GM19240 (cell line): ENCODE results near the gene CCNJ.
A peak's percentile ranks its signal among the peaks of the same experiment; 100 is the strongest.

Source experiments
- DNase-seq: peaks from one replicate; pipeline ENCODE4 v3.0.0; 2011; ENCODE audit warnings: low spot score; ENCODE audit not compliant: insufficient read length

Gene CCNJ

DNA sequence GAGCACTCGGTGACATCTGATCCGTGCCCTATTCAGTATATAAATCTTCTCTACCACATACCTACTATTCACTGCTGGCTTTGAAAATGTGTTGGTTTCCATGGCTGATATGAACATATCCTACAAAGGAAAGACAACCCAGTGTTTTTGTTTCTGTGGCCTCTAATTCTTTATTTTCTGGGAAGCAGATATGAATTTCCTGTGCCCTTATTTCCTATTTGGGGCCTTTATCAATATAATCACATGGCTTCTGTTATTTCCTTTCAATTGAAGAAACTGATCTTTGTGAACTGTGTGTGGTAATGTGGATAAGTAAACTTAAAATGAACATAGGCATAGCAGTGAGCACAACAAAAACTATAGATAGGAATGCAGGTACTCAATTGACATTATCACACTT, 10.6 kb downstream of the CCNJ start:
- no peak for DNase-seq

DNA sequence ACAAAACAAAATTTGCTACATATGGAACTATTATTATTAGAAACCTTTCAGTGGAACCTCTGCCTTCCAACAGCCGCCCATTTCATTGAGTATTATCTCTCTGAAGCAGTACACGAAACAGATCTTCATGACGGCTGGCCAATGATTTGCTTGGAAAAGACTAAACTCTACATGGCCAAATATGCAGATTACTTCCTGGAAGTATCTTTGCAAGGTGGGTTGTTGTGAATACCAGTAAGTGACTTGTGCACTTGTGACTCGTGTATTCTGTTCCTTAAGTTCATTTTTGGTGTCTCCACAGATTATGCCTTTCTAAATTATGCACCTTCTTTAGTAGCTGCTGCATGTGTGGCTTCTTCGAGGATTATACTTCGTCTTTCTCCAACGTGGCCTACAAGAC, 13.4 kb downstream of the CCNJ start:
- DNase-seq = no peak

DNA sequence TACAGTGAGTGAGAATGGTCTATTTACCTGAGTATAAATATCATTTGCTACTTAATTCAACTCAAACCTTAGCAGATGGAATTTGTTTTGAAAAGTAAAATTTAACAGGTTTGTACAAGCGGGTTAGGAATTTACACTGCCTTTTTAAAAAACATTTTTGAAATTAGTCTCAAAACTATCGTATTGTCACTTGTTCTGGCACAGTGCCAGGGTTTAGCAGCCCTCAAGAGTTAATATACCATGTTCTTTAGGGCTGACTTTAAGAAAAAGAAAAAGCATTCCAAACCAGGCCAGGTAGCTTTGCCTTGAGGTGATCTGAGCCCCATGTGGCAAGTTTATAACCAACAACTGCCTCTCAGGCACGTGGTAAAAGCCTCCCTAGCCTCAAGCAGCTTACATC, 17.8 kb downstream of the CCNJ start:
- DNase-seq = no peak

DNA sequence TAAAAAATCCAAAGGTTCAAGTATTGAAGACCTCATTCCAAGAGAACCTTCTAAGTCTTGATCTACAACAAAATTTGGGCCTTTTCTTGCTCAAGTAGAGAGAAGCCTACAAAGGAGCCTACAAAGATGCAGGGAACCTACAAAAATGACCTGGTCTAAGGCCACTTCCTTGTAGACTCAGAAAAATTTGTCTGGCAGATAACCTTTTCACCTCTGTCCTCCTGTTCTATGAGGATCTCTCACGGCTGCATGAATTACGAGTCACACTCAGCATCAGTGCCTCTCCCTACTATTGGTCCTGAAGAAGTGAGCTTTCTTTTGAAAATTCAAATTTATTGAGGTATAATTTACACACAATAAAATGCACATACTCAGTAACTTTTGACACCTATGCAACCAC, 29.3 kb downstream of the CCNJ start:
- DNase-seq = no peak

DNA sequence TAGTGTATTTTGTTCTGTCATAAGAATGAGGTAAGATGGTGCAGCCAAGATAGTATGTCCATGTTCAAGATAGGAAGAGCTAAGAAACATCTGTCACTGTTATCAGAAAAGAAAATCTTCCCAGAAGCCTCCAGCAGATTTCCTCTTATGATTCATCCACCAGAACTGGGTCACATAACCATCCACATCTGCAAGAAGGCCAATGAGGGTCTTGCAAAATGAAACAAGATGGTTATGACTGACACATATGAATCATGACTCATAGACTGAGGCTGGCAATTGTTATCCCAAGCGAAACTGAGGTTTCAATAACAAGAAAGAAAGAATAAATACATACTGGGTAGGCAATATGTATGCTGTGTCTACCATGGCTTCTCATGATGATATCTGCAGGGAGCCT, 30.3 kb downstream of the CCNJ start:
- no peak for DNase-seq

DNA sequence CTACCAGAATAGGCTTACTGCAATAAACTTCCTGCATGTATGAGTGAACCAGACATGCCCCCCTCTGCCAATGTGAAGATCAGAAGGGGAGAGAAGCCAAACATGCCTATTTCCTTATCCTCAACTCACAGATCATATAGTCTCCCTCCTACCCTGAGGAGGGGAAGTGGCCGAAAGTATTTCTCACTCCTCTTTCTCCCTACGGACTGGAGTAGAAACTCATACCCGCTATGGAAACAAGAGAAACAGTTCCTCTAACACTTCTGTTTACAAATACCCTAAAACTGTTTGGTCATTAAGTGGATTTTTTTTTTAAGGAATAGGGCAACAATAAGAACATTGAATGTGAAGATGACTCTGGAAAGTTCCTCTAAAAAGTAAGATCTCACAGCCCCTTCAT, 31.4 kb downstream of the CCNJ start:
- no peak for DNase-seq

DNA sequence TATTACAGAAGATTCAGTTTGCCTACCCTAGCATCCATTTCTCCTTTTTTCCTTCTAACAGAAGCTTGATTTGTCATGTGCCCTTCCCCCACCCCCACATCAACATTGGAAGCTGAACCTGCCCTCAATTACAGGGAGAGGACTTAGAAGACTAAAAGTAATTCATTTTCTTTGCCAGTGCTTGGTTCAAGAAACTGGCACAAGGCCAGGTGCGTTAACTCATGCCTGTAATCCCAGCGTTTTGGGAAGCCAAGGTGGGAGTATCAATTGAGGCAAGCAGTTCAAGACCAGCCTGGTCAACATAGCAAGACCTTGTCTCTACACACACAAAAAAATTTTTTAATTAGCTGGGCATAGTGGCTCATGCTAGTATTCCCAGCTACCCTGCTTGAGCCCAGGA, 32.6 kb downstream of the CCNJ start:
- no peak for DNase-seq

DNA sequence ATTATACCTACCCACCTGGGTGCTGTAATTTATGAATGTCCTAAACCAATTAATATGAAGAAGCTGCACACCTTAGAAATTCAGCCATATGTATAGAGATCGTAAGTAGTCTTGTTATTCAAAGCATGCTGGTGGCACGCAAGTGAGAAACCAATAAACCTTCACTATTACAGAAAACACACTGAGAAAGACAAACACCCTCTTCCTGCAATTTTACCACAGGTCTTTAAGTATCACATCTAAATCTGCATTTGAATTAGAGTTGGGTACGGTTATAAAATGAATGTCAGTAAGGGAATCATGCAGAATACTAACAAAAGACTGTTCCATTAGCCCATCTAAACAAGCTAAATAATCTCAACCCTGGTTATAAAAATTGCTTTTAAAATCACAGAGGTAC, 33.8 kb downstream of the CCNJ start:
- DNase-seq = no peak

DNA sequence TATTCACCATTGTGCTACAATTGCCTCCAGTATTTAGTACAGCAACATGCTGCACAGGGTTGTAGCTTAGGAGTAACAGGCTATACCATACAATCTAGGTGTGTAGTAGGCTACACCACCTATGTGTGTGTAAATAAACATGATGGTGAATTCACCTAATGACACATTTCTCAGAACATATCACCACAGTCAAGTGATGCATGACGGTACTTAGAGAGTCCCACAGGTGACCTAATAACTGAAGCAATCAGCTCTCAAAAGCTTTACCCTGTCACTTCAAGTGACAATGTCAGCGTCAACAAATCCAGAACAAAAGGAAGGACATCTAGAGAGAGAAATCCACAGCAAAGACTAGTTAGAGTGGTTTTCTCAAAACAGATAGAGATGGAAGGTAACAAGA, 38.8 kb downstream of the CCNJ start:
- no peak for DNase-seq

DNA sequence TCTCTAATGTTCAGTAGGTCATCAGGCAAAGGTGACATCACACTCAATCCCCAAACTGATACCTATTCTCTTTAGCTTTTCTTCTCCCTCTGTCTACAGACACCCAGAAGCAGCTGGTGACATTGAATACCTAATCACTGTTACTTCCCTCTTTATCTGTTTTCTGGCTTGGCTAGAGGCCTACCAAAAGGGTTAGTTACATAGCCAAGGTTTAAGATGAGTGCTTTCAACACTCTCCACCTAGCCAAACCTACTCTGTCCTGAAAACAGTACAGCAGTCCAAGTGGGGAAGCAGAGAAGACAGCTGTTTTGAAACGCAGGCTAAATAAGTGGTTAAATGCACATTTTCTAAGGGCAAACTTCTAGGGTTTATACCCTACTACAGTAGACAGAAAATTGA, 39.4 kb downstream of the CCNJ start:
- no peak for DNase-seq

DNA sequence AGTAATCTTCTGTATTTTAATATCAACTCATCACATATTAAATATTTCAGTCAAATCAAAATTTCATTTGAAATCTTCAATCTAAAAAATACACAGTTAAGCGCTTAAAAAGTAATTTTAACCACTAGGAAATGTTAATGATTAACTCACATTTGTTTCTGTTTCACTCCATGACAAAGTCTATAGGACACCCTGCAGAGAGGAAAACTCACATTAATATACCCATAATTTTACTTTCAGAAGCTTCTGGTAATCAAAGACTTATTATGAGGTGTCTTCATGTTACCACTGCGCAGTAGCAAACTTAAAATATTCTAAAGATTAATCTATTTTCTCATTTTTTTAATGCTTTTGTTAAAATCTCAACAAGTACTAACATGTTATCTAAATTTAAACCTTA, 45.7 kb downstream of the CCNJ start:
- no peak for DNase-seq

DNA sequence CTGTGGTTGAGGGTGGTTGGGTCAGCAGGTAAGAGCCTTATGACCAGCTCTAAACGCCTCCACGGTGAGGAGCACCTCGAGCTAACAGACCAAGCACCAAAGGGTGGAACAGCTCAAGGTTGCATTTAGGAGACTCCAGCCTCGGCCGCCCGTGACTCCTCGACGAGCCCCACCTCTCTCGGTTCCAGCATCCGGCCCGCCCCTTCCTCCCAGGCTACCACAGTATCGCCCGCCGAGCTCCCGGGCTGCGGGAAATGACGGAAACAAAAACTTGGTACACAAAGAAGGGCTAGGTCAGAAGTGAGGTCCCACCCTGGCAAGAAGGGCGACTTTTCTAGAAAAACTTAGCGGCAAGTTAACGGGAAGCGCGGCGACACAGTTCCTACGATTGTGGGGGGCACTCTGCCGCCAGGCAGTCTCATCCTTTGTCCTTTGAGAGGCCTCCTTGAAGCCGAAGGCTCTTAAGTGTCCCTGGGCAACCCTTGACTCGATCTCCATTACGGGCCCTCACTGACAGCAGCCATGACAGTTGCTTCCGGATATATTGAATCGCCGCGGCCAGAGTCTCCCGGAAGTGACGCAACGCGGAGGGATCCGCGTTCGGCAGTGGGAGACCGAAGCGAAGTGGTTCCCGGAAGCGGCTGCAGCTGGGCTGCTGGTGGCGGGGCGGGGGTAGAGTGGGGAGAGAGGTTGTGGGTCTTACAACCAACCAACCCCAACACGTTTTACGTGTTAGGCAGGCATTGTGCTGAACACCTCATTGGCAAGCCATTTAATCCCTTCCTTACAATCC, 46.5 kb downstream of the CCNJ start:
- DNase-seq = peak; percentile 75

DNA sequence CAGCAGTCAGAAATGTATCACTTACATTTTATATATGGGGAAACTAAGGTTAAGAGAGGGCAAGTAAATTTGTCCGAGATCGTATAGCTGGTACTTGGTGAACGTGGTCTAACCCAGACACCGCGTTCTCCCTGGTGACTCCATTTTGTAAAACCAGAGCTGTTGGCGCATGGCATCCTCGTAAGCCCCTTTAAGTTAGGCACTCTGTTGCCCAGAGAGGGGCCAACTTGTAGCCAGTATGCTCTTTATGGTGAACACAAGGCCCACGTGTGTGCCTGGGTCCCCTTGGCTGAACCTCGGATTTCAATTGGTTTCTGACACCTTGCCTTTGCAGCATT, 47.0 kb downstream of the CCNJ start:
- no peak for DNase-seq

DNA sequence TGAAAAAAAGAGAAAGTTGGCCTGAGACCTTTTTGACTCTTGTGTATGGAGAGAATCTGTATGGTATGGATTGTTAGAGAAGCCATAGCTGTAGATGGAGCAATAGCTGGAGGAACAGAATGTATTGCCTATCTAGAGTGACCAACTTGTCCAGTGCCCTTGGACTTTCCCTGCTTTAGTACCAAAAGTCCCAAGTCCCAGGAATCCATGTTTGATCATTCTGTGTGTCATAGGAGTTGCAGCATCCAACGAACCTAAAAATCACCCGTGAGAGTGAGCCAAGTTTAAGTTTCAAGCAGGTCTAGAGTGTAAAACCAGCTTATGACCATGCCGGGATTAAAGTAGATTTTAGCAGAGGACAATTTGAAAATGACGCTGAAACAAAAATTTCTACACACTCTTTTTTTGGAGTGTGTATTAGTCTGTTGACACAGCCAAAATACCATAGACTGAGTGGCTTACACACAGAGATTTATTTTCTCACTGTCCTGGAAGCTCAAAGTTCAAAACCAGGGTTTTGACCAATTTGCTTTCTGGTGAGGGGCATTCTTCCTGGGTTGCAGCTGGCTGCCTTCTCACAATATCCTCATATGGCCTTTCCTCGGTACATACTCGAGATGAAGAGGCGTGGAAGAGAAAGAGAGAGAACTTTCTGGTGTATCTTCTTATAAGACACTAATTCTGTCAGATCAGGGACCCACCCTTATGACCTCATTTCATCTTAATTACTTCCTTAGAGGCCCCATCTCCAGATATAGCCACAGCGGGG, 49.8 kb downstream of the CCNJ start:
- DNase-seq = no peak

DNA sequence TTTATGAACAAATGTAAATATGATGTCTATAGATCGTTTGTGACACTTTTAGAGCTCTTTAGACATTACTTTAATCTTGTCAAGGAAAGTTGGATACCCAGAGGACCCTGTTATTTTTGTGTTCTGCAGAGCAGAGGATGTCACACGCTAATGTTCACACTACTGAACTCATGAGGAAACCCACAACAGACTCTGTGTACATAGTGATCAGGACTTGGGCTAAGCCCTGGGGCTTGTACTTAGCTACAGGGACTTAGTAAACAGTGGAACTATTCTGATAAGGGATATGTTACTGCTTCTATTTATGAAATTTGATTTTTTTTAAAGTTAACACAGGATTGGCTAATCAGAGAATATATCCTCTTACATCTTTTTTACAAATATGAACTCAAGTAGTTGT, 50.6 kb downstream of the CCNJ start:
- DNase-seq = no peak

DNA sequence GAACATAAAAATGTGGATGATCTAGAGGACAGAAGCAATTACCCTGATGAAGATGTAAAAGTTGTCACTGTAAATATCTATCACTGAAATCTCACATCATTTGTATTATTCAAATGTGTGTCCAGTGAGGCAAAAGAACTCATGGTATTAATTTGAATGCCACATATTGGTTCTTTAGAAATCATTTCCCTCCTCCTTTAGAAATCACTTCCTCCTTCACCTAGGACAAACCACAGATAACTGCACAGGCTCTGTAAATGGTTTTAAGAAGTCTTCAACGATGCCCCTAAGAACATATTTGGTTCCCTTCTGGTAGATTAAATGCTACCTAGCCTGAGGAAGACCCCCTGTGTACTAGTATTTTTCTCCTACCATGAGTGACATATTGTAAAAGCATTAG, 53.6 kb downstream of the CCNJ start:
- no peak for DNase-seq

DNA sequence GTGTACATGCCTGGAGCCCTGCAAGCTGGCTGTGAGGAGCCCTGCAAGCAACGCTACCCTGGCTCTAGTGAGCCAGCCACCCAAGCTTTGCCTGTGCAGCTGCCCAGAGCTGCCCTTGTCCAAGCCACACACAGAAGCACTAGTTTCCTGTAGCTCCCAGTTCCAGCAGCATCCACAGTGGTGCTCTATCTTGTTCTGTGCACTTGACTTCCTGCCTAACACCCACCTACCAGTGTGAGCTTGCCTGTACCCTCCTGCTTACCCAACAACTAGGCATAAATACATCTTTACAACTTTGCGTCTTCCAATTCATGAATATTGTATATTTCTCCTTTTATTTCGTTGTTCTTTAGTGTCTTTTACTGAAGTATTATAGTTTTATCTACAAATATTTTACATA, 54.5 kb downstream of the CCNJ start:
- DNase-seq = no peak

DNA sequence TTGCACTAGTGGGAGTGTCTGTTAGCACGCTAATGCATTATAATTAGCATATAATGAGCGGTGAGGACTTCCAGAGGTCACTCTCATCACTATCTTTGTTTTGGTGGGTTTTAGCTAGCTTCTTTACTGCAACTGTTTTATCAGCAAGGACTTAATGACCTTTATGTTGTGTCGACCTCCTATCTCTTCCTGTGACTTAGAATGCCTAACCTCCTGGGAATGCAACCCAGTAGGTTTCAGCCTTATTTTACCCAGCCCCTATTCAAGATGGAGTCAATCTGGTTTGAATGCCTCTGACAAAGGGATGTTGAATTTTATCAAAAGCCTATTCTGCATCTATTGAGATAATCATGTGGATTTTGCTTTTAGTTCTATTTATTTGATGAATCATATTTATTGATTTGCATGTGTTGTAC, 64.2 kb downstream of the CCNJ start:
- no peak for DNase-seq
